Transverse colon (tissue), 3 donors: ENCODE results near the gene SERPINB1.

Source experiments
- POLR2A ChIP-seq: fragments of 450-650 bp; IDR thresholded peaks from one replicate; pipeline ENCODE4 v1.6.1; 2016; ENCODE audit warnings: antibody characterized with exemption, mild to moderate bottlenecking, moderate library complexity
- TF ChIP-seq, protein P1 (sequence below), 5 experiments: fragments of 200-600 bp in 3 of 5; fragments of 450-650 bp in 2 of 5; sonication (generic) in 3 of 5; IDR thresholded peaks; 1 replicate in 2 of 5; 2 replicates in 3 of 5; pipeline ENCODE4 v1.5.1; 2016 to 2017; ENCODE audit warnings: antibody characterized with exemption in 5 of 5, inconsistent platforms in 3 of 5, mild to moderate bottlenecking in 2 of 5, moderate library complexity in 1 of 5

DNA sequence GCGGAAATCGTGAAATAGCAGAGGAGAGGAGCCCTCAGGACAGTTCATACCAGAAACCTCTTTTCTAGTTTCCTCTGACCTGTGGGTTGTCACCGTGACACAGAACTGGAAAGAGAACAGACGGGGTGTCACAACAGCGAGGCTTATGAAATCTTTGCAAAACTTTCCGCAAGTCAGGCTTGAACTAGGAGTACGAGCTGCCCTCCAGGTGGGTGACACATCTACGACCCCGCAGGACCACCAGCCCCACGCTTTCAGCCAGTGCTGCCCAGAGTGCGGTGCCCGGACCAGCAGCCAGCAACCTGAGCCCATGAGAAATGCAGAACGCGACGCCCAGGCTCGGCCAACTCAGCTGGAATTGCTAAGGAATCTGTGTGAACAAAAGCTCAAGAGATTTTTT is 45.7 kb downstream of the SERPINB1 start:
- TF ChIP-seq, protein P1, sequence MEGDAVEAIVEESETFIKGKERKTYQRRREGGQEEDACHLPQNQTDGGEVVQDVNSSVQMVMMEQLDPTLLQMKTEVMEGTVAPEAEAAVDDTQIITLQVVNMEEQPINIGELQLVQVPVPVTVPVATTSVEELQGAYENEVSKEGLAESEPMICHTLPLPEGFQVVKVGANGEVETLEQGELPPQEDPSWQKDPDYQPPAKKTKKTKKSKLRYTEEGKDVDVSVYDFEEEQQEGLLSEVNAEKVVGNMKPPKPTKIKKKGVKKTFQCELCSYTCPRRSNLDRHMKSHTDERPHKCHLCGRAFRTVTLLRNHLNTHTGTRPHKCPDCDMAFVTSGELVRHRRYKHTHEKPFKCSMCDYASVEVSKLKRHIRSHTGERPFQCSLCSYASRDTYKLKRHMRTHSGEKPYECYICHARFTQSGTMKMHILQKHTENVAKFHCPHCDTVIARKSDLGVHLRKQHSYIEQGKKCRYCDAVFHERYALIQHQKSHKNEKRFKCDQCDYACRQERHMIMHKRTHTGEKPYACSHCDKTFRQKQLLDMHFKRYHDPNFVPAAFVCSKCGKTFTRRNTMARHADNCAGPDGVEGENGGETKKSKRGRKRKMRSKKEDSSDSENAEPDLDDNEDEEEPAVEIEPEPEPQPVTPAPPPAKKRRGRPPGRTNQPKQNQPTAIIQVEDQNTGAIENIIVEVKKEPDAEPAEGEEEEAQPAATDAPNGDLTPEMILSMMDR (IDR thresholded peaks at IDR 0.05), result no peak
- no peak for TF ChIP-seq POLR2A
